H9 (cell line): ENCODE data around the gene NUBPL. TPM values are rescaled to one million over a fixed set of nuclear protein-coding genes. Genes with fewer than 3 reads are reported as not detected.

Source experiments
- DNase-seq: peaks from one replicate; pipeline ENCODE4 v3.0.0-alpha.2; 2017
- H2AFZ ChIP-seq: one replicate; pipeline ENCODE4 v1.6.1; 2013; ENCODE audit warnings: mild to moderate bottlenecking, low read length, control low read depth, moderate library complexity
- H2AK5ac ChIP-seq: 2 replicates; pipeline ENCODE4 v1.6.1; 2013; ENCODE audit warnings: low read length, control low read depth, mixed read lengths; ENCODE audit not compliant: insufficient read length
- H2BK120ac ChIP-seq: one replicate; pipeline ENCODE4 v1.6.1; 2013; ENCODE audit warnings: low read depth, mild to moderate bottlenecking, low read length, control low read depth, inconsistent platforms; ENCODE audit not compliant: poor library complexity, severe bottlenecking
- H2BK12ac ChIP-seq: 2 replicates; pipeline ENCODE4 v1.6.1; 2013; ENCODE audit warnings: low read length, control low read depth, mixed read lengths, low read depth; ENCODE audit not compliant: insufficient read length
- H2BK15ac ChIP-seq: 2 replicates; pipeline ENCODE4 v1.6.1; 2013; ENCODE audit warnings: low read depth, low read length, control low read depth
- H2BK20ac ChIP-seq: one replicate; pipeline ENCODE4 v1.6.1; 2013; ENCODE audit warnings: low read depth, mild to moderate bottlenecking, low read length, control low read depth, inconsistent platforms; ENCODE audit not compliant: poor library complexity, severe bottlenecking
- H2BK5ac ChIP-seq: 2 replicates; pipeline ENCODE4 v1.6.1; 2013; ENCODE audit warnings: low read length, control low read depth, mixed read lengths; ENCODE audit not compliant: insufficient read length
- H3K14ac ChIP-seq: 2 replicates; pipeline ENCODE4 v1.6.1; 2013; ENCODE audit warnings: low read length, control low read depth; ENCODE audit not compliant: insufficient read depth
- H3K18ac ChIP-seq: 2 replicates; pipeline ENCODE4 v1.6.1; 2013; ENCODE audit warnings: low read depth, mild to moderate bottlenecking, mixed read lengths, low read length, control low read depth; ENCODE audit not compliant: insufficient read length
- H3K23ac ChIP-seq: 2 replicates; pipeline ENCODE4 v1.6.1; 2013; ENCODE audit warnings: low read length, control low read depth, mixed read lengths, low read depth; ENCODE audit not compliant: insufficient read length
- H3K23me2 ChIP-seq: 2 replicates; pipeline ENCODE4 v1.6.1; 2013; ENCODE audit warnings: low read depth, mild to moderate bottlenecking, mixed read lengths, low read length, control low read depth; ENCODE audit not compliant: insufficient read length, poor library complexity, severe bottlenecking
- H3K27ac ChIP-seq: 2 replicates; pipeline ENCODE4 v1.5.1; 2013; ENCODE audit warnings: low read length, control low read depth, mixed read lengths, low read depth; ENCODE audit not compliant: insufficient read length
- H3K27me3 ChIP-seq: 2 replicates; pipeline ENCODE4 v1.6.1; 2013; ENCODE audit warnings: low read length, control low read depth, inconsistent platforms; ENCODE audit not compliant: insufficient read depth
- H3K4ac ChIP-seq: 2 replicates; pipeline ENCODE4 v1.6.1; 2013; ENCODE audit warnings: low read depth, mild to moderate bottlenecking, control low read depth, inconsistent platforms, low read length, moderate library complexity
- H3K4me1 ChIP-seq: 2 replicates; pipeline ENCODE4 v1.6.1; 2013; ENCODE audit warnings: low read length, control low read depth, inconsistent platforms; ENCODE audit not compliant: insufficient read depth
- H3K4me2 ChIP-seq: 2 replicates; pipeline ENCODE4 v1.6.1; 2013; ENCODE audit warnings: low read length, control low read depth, mixed read lengths; ENCODE audit not compliant: insufficient read length, insufficient read depth
- H3K56ac ChIP-seq: 2 replicates; pipeline ENCODE4 v1.6.1; 2013; ENCODE audit warnings: low read depth, mild to moderate bottlenecking, mixed read lengths, low read length, control low read depth; ENCODE audit not compliant: insufficient read length
- H3K79me1 ChIP-seq: 2 replicates; pipeline ENCODE4 v1.6.1; 2013; ENCODE audit warnings: low read depth, mild to moderate bottlenecking, moderate library complexity, low read length, control low read depth, inconsistent platforms; ENCODE audit not compliant: insufficient read depth, poor library complexity, severe bottlenecking
- H3K79me2 ChIP-seq: 2 replicates; pipeline ENCODE4 v1.6.1; 2013; ENCODE audit warnings: low read length, control low read depth, inconsistent platforms; ENCODE audit not compliant: insufficient read depth
- H3K9ac ChIP-seq: 2 replicates; pipeline ENCODE4 v1.6.1; 2013; ENCODE audit warnings: low read length, control low read depth, mixed read lengths; ENCODE audit not compliant: insufficient read length; ENCODE audit errors: extremely low read depth
- H3K9me3 ChIP-seq: one replicate; pipeline ENCODE4 v1.6.1; 2013; ENCODE audit warnings: low read depth, low read length, inconsistent platforms; ENCODE audit not compliant: control insufficient read depth
- H3T11ph ChIP-seq: one replicate; pipeline ENCODE4 v1.6.1; 2013; ENCODE audit warnings: mild to moderate bottlenecking, low read length, control low read depth, inconsistent platforms
- H4K20me1 ChIP-seq: one replicate; pipeline ENCODE4 v1.6.1; 2013; ENCODE audit not compliant: control insufficient read depth, insufficient read length, insufficient read depth
- H4K5ac ChIP-seq: 2 replicates; pipeline ENCODE4 v1.6.1; 2013; ENCODE audit warnings: low read depth, mild to moderate bottlenecking, mixed read lengths, low read length, control low read depth; ENCODE audit not compliant: insufficient read length
- H4K8ac ChIP-seq: replicated peaks from 2 replicates; pipeline ENCODE4 v1.6.1; 2013; ENCODE audit warnings: low read length, control low read depth, mixed read lengths, low read depth; ENCODE audit not compliant: insufficient read length
- H4K91ac ChIP-seq: 2 replicates; pipeline ENCODE4 v1.6.1; 2013; ENCODE audit warnings: low read depth, mild to moderate bottlenecking, moderate library complexity, mixed read lengths, low read length, control low read depth; ENCODE audit not compliant: insufficient read length
- H3K27ac Mint-ChIP-seq, 3 experiments: 2 replicates in 2 of 3; 3 replicates in 1 of 3; pipeline ENCODE4 v1.8.0; 2020 to 2021; ENCODE audit warnings: mixed read lengths in 3 of 3, mild to moderate bottlenecking in 1 of 3, moderate library complexity in 1 of 3
- H3K27me3 Mint-ChIP-seq: 2 replicates; pipeline ENCODE4 v1.8.0; 2021; ENCODE audit warnings: low read depth, mild to moderate bottlenecking, moderate library complexity, mixed read lengths
- H3K36me3 Mint-ChIP-seq, 3 experiments: 2 replicates in 2 of 3; 3 replicates in 1 of 3; pipeline ENCODE4 v1.8.0; 2020 to 2021; ENCODE audit warnings: low read depth in 3 of 3, mixed read lengths in 3 of 3; ENCODE audit not compliant: insufficient read depth in 1 of 3
- H3K4me1 Mint-ChIP-seq, 2 experiments: 2 replicates each; pipeline ENCODE4 v1.8.0; 2020; ENCODE audit warnings: mixed read lengths in 2 of 2
- H3K4me3 Mint-ChIP-seq, 2 experiments: 2 replicates in 1 of 2; 3 replicates in 1 of 2; pipeline ENCODE4 v1.8.0; 2020 to 2021; ENCODE audit warnings: mild to moderate bottlenecking in 2 of 2, mixed read lengths in 2 of 2, moderate library complexity in 1 of 2
- H3K9me3 Mint-ChIP-seq, 2 experiments: 2 replicates in 1 of 2; 3 replicates in 1 of 2; pipeline ENCODE4 v1.8.0; 2020; ENCODE audit warnings: mild to moderate bottlenecking in 2 of 2, mixed read lengths in 2 of 2, moderate library complexity in 1 of 2
- WGBS: extraction: QIAGEN DNeasy Blood & Tissue Kit; methylation state at CpG from one replicate; pipeline ENCODE4 v1.1.7; 2013; ENCODE audit warnings: missing lambda C conversion rate, low lambda C conversion rate, mixed read lengths; ENCODE audit not compliant: insufficient read length; ENCODE audit errors: extremely low coverage; 5-methylcytosine and 5-hydroxymethylcytosine counted together
- total RNA-seq: library from RNA; stranded (reverse); gene quantifications from 2 replicates; pipeline ENCODE4 v1.2.1, GENCODE V29; 2021
- TF ChIP-seq, protein P1 (sequence below): fragments of 200-600 bp; sonication (generic); conservative IDR thresholded peaks from 3 replicates; pipeline ENCODE4 v1.8.0; 2021; ENCODE audit warnings: antibody characterized with exemption, mild to moderate bottlenecking

The NUBPL gene
- total RNA-seq, 1 experiment from 2014 or later: 14.8 TPM

DNA sequence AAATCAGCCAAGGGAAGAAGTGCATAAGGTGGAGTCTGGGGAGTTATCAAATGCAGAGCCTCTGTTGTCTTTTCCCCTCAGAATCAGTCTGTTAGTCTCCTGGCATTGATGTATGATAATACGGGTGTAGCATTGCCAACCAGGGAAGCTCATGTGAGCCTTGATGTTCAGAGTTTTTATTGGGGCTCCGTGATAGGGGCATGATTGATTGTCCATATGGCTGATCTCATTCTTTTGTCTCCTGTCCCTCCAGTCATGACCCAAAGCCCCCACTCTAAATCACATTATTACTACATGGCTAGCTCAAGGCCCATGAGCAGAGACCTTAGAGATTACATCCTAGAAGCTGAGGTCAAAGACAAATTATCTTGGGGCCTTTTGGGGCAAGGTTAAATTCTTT is 140.9 kb downstream of the NUBPL start:
- Histone ChIP-seq H2BK120ac (no peak overlapping the region), H4K91ac (no peak overlapping the region), H3K18ac (no peak overlapping the region), H3K23ac (no peak overlapping the region), H4K5ac (no peak overlapping the region), H2AK5ac (no peak overlapping the region), H2BK5ac (no peak overlapping the region), H3K14ac (no peak overlapping the region), H3T11ph (no peak overlapping the region), H2BK12ac (no peak overlapping the region), H3K79me2 (no peaks in the 10 kb centered on the region), H3K9ac (no peak overlapping the region), H3K27me3 (no peaks in the 10 kb centered on the region), H3K27ac (no peak overlapping the region), H3K23me2 (no peaks in the 10 kb centered on the region), H4K20me1 (no peaks in the 10 kb centered on the region), H2BK20ac (no peak overlapping the region), H3K4ac (no peak overlapping the region), H3K4me1 (no peaks in the 10 kb centered on the region), H3K9me3 (no peaks in the 10 kb centered on the region), H4K8ac (no peak overlapping the region), H3K79me1 (no peaks in the 10 kb centered on the region), H2BK15ac (no peak overlapping the region), H2AFZ (no peak overlapping the region), H3K4me2 (no peak overlapping the region), H3K56ac (no peak overlapping the region)
- WGBS: no CpG with 5 or more reads among the region's 2 CpGs
- DNase-seq: no peak
- no peaks in the 10 kb centered on the region for H3K27me3 Mint-ChIP-seq
- 0 out of 4 replicates have a peak, but pooled peaks cover 0 to 3% of the 10 kb centered on the region in 2 experiments for H3K4me1 Mint-ChIP-seq
- H3K9me3 Mint-ChIP-seq: peaks cover 51% of the 10 kb centered on the region in 2 experiments
- peaks cover 32 to 51% (median 40%) of the 10 kb centered on the region in 3 experiments for H3K36me3 Mint-ChIP-seq
- TF ChIP-seq, protein P1, sequence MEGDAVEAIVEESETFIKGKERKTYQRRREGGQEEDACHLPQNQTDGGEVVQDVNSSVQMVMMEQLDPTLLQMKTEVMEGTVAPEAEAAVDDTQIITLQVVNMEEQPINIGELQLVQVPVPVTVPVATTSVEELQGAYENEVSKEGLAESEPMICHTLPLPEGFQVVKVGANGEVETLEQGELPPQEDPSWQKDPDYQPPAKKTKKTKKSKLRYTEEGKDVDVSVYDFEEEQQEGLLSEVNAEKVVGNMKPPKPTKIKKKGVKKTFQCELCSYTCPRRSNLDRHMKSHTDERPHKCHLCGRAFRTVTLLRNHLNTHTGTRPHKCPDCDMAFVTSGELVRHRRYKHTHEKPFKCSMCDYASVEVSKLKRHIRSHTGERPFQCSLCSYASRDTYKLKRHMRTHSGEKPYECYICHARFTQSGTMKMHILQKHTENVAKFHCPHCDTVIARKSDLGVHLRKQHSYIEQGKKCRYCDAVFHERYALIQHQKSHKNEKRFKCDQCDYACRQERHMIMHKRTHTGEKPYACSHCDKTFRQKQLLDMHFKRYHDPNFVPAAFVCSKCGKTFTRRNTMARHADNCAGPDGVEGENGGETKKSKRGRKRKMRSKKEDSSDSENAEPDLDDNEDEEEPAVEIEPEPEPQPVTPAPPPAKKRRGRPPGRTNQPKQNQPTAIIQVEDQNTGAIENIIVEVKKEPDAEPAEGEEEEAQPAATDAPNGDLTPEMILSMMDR: no peak
- H3K27ac Mint-ChIP-seq: no peak overlapping the region
- no peak overlapping the region for H3K4me3 Mint-ChIP-seq
